ENCODE results near the gene IKBIP.
"Not testable (repeated sequence)": the region's sequence is repeated elsewhere in the genome, so short reads cannot be mapped to it uniquely, and the experiment has no call there.

The IKBIP gene

GRCh38 chr12:98644712-98645571, at the start of gene IKBIP, which contains the start of gene APAF1:
Gene IKBIP, minus strand, starts transcription at chr12:98644788. Its CDS starts 87 bp downstream, at chr12:98644701.
Gene APAF1, plus strand, starts transcription at chr12:98645290. Its CDS starts 3,070 bp downstream, at chr12:98648360.
- peak; percentile 95 for DNase-seq (ENCODE audit: low spot score)

GRCh38 chr12:98691351-98691750, 46.8 kb upstream of the IKBIP start:
- no peak for DNase-seq (ENCODE audit: low spot score)

GRCh38 chr12:98686603-98687002, 42.0 kb upstream of the IKBIP start:
- DNase-seq (ENCODE audit: low spot score): no peak

- no peak for DNase-seq (ENCODE audit: low spot score)
Measured at GRCh38 chr12:98684199-98684598, 39.6 kb upstream of the IKBIP start.

DNA sequence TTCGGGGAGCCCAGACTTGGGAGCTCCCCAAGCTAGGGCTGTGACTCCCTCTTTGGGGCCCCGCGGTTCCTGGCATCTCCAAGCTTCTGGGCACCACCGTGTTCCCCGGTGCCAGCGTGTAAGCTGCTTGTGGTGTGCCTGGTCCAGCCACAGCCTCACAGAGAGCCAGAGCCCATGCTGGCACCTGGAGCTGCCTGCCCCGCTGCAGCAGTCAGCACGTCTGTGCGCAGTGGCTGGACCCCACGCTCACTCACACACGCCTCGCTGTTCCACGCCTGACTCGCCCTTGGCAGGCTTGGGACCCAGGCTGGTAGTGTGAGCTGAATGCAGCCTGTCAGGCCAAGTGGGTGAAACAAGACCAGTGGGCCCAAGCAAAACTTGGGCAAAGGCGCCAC, 35.0 kb upstream of the IKBIP start:
- no peak for DNase-seq (ENCODE audit: low spot score)

- DNase-seq (ENCODE audit: low spot score): no peak
Measured at GRCh38 chr12:98678946-98679610, 34.5 kb upstream of the IKBIP start.

DNA sequence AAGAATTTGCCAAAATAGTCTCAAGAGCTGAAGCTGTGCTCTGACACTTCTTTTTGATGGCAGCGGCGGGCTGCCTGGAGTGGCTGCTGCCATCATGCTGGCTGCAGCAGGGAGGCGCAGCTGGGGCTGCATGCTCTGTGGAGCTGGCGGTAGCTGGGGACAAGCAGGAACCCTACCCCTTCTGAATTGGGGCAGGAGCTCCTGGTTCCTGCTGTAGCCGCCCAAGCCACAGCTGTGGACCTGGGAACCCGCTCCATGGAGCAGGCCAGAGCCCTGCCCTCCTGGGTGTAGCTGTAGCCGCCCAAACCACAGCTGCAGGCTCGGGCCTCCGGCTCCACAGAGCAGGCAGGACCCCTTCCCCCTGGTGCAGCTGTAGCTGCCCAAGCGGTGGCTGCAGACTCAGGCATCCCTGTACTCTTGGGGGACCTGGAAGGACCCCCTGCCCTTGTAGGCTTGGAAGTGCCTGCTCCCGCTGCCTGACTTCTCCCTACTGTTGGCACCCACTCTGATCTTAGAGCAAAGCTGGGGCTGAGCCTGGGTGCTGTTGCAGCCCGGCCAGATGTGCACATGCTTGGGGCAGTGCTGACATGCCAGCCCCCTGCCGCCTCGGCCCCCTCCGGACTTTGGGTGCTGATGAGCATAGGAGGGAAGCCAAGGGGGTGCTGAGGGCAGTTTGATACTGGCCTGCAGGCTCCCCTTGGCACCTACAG, 33.8 kb upstream of the IKBIP start:
- no peak for DNase-seq (ENCODE audit: low spot score)

GRCh38 chr12:98674841-98675240, 30.3 kb upstream of the IKBIP start:
- DNase-seq (ENCODE audit: low spot score): no peak

- DNase-seq (ENCODE audit: low spot score): no peak
Measured at GRCh38 chr12:98671459-98671858, 26.9 kb upstream of the IKBIP start.

- DNase-seq (ENCODE audit: low spot score): no peak
Measured at GRCh38 chr12:98669751-98670150, 25.2 kb upstream of the IKBIP start.

GRCh38 chr12:98660521-98660920, 15.9 kb upstream of the IKBIP start:
- DNase-seq (ENCODE audit: low spot score): no peak

- no peak for DNase-seq (ENCODE audit: low spot score)
Measured at GRCh38 chr12:98656289-98657101, 11.9 kb upstream of the IKBIP start.

GRCh38 chr12:98653866-98654493, 9.4 kb upstream of the IKBIP start:
- peak; percentile 73 for DNase-seq (ENCODE audit: low spot score)

- DNase-seq (ENCODE audit: low spot score): no peak
Measured at GRCh38 chr12:98651328-98651727, 6.7 kb upstream of the IKBIP start.

DNA sequence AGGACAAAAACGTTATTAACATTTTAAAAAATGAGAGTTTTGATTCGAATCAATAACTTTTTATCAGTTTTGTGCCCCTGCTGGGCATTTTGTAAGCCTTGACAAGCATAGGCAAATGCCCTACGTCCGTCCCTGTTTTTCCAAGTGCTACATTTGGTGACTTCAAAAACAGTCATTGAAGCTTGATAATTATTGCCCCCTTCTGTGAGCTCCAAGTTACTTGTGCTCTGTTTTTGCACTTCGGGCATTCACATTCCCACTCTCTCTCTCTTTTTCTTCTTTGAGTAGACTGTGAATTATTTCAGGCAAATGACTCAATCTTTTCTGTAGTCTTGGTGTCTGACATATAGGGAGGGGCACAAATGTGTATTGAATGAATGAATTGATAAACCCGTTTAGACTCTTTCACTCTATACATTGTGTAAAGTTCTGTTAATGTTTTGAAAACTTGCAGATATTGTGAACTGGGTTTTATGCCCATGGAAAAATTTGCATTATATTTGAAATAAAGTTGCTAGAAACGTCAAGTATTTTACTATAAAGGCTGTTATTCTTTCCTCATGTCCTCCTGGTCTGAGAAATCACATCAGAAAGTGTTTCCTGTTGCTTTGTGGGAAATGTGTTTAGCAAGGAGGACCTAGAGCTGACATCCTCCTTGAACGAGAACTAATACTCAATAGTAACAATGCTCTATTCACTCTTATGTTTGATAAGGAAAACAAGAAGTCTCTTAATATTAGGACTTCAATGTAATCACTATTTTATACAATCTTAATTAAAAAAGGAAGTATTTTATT, 1.9 kb upstream of the IKBIP start:
- DNase-seq (ENCODE audit: low spot score): peak; percentile 20

DNA sequence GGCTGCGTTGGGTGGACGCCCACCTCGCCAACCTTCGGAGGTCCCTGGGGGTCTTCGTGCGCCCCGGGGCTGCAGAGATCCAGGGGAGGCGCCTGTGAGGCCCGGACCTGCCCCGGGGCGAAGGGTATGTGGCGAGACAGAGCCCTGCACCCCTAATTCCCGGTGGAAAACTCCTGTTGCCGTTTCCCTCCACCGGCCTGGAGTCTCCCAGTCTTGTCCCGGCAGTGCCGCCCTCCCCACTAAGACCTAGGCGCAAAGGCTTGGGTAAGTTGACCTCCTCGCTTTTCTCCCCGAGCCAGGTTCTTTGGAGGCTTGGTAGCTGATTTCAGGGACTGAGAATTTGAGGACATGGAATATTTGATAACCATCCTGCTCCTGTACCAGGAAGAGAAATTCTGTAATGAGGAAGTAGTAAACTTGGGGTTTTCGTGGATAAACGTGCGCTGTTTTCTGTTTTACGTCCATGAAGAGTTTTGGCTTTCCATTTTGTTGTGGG, 1.0 kb upstream of the IKBIP start:
- DNase-seq (ENCODE audit: low spot score): no peak

DNA sequence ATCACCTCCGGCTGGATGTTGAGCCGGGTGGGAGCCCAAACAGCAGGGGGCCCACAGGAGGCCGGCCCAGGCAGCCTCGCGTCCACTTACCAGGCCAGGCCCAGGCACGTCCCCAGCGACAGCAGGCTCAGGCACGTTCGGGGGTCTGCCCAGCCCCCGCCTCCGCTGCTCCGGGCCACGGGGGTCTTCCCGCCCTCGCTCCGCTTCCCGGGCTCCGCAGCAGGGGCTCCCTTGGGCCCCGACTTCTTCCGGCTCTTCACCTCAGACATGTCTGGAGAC, 216 bp downstream of the IKBIP start:
- no peak for DNase-seq (ENCODE audit: low spot score)

- not testable (repeated sequence) for DNase-seq (ENCODE audit: low spot score)
Measured at GRCh38 chr12:98642801-98643200, 1.8 kb downstream of the IKBIP start.

- DNase-seq (ENCODE audit: low spot score): no peak
Measured at GRCh38 chr12:98639491-98639890, 5.1 kb downstream of the IKBIP start.

DNA sequence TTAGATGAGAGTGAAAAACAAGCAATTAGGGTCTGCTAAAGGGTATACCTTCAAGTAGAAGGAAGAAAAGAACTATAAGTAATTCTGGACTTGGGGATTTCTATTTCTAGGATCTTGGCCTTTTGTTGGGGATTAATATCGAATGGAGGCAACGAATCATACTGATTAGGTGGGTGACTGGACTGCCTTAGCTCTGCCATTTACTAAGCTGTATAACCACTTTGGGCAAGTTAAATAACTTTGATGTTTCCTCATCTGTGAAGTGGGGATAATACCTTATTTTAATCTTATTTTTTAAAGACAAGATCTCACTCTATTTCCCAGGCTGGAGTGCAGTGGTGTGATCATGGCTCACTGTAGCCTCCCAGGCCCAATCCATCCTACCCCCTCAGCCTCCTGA, 6.6 kb downstream of the IKBIP start:
- no peak for DNase-seq (ENCODE audit: low spot score)

DNA sequence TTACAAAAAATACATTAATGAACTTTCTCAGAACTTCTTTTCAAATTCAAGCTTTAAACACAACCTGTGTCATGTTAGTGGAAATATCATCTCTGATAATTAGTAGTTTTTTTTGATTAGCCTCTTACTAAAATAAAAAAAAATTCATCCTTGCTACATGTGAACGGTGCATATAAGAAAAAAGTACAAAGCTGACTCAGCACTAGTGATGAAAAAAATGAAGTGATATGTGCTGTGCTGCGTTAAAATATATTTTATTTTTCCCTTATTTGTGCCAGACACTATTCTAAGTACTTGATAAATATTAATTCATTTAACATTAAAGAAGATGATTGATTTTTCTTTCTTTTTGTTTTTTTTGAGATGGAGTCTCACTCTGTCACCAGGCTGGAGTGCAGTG, 7.5 kb downstream of the IKBIP start:
- DNase-seq (ENCODE audit: low spot score): no peak
